WTC11 (cell line): Measurements from ENCODE around the gene ALDH16A1. TPM values are rescaled to one million over a fixed set of nuclear protein-coding genes. Genes with fewer than 3 reads are reported as not detected.

Experiments used
- ATAC-seq: fragments of 200-7000 bp; cut with Tn5 transposase; 2 replicates; pipeline ENCODE4 v1.10.0; 2021; ENCODE audit warnings: mild to moderate bottlenecking, moderate library complexity
- CTCF ChIA-PET: fragments of 300-600 bp; sonication (Branson Sonifier 250); formaldehyde crosslinking; loops from one replicate; lab custom pipeline; 2021; ENCODE audit warnings: antibody characterized with exemption; lab: Charles Lee
- POLR2A ChIA-PET: fragments of 350-600 bp; sonication (Branson Sonifier 250); formaldehyde crosslinking; loops from one replicate; lab custom pipeline; 2021; ENCODE audit warnings: antibody characterized with exemption; lab: Charles Lee
- DNase-seq: peaks from one replicate; pipeline ENCODE4 v3.0.0; 2021; ENCODE audit warnings: low spot score
- H3K27ac Mint-ChIP-seq: 2 replicates; pipeline ENCODE4 v1.8.0; 2021; ENCODE audit warnings: mixed read lengths
- H3K27me3 Mint-ChIP-seq: 2 replicates; pipeline ENCODE4 v1.8.0; 2021; ENCODE audit warnings: low read depth, mild to moderate bottlenecking, moderate library complexity, mixed read lengths
- H3K36me3 Mint-ChIP-seq: 2 replicates; pipeline ENCODE4 v1.8.0; 2021; ENCODE audit warnings: mixed read lengths
- H3K4me1 Mint-ChIP-seq: 2 replicates; pipeline ENCODE4 v1.8.0; 2022; ENCODE audit warnings: mixed read lengths
- H3K4me3 Mint-ChIP-seq: 2 replicates; pipeline ENCODE4 v1.8.0; 2021; ENCODE audit warnings: mild to moderate bottlenecking, moderate library complexity, mixed read lengths
- H3K9me3 Mint-ChIP-seq: 2 replicates; pipeline ENCODE4 v1.8.0; 2021; ENCODE audit warnings: mixed read lengths
- CREB1 ChIP-seq: sonication (generic); formaldehyde crosslinking; IDR thresholded peaks from 2 replicates; pipeline ENCODE4 v1.8.0; 2023; ENCODE audit warnings: mild to moderate bottlenecking, missing genetic modification reagents
- EMX1 ChIP-seq: fragments of 250-450 bp; sonication (Bioruptor Pico); IDR thresholded peaks from 2 replicates; pipeline ENCODE4 v1.8.0; 2021; ENCODE audit warnings: mild to moderate bottlenecking
- FOXK1 ChIP-seq: sonication (generic); formaldehyde crosslinking; IDR thresholded peaks from 2 replicates; pipeline ENCODE4 v1.8.0; 2022; ENCODE audit warnings: mild to moderate bottlenecking, moderate library complexity, missing genetic modification reagents
- GRHL2 ChIP-seq: fragments of 250-450 bp; sonication (Bioruptor Pico); IDR thresholded peaks from 2 replicates; pipeline ENCODE4 v1.8.0; 2022; ENCODE audit warnings: mild to moderate bottlenecking, moderate library complexity; ENCODE audit not compliant: insufficient replicate concordance, severe bottlenecking
- GTF2I ChIP-seq: fragments of 250-450 bp; sonication (Bioruptor Pico); conservative IDR thresholded peaks from 2 replicates; pipeline ENCODE4 v1.4.0; 2021; ENCODE audit warnings: mild to moderate bottlenecking
- JAZF1 ChIP-seq: fragments of 250-450 bp; sonication (Bioruptor Pico); IDR thresholded peaks from 2 replicates; pipeline ENCODE4 v1.9.0; 2021; ENCODE audit warnings: moderate library complexity, mild to moderate bottlenecking, inconsistent platforms
- NFE2L1 ChIP-seq: sonication (generic); formaldehyde crosslinking; IDR thresholded peaks from 2 replicates; pipeline ENCODE4 v1.8.1; 2023; ENCODE audit warnings: missing genetic modification reagents
- NR3C1 ChIP-seq: sonication (generic); formaldehyde crosslinking; conservative IDR thresholded peaks from 2 replicates; pipeline ENCODE4 v1.8.1; 2023; ENCODE audit warnings: low read depth, mild to moderate bottlenecking, missing genetic modification reagents
- PRRX2 ChIP-seq: fragments of 250-450 bp; sonication (Bioruptor Pico); IDR thresholded peaks from 2 replicates; pipeline ENCODE4 v1.8.0; 2021; ENCODE audit warnings: mild to moderate bottlenecking
- RELA ChIP-seq: sonication (generic); formaldehyde crosslinking; IDR thresholded peaks from 2 replicates; pipeline ENCODE4 v1.8.1; 2022; ENCODE audit warnings: missing genetic modification reagents, mild to moderate bottlenecking, borderline replicate concordance
- ZNF121 ChIP-seq: sonication (generic); formaldehyde crosslinking; IDR thresholded peaks from 2 replicates; pipeline ENCODE4 v1.8.0; 2023; ENCODE audit warnings: missing genetic modification reagents
- ZNF416 ChIP-seq: fragments of 250-450 bp; sonication (Bioruptor Pico); IDR thresholded peaks from 2 replicates; pipeline ENCODE4 v1.9.0; 2021; ENCODE audit warnings: mild to moderate bottlenecking, inconsistent platforms
- ZNF423 ChIP-seq: fragments of 250-450 bp; sonication (Bioruptor Pico); IDR thresholded peaks from 2 replicates; pipeline ENCODE4 v2.1.2; 2022; ENCODE audit warnings: mild to moderate bottlenecking, moderate library complexity
- total RNA-seq: library from RNA; stranded (reverse); gene quantifications from 3 replicates; pipeline ENCODE4 v1.2.3, GENCODE V29; 2021
- TF ChIP-seq, protein P1 (sequence below): sonication (generic); formaldehyde crosslinking; IDR thresholded peaks from 2 replicates; pipeline ENCODE4 v1.8.1; 2022; ENCODE audit warnings: mild to moderate bottlenecking, missing genetic modification reagents, moderate library complexity, borderline replicate concordance
- TF ChIP-seq, protein P2 (sequence below): fragments of 200-600 bp; IDR thresholded peaks from 2 replicates; pipeline ENCODE4 v1.8.0; 2022; ENCODE audit warnings: antibody characterized with exemption
- TF ChIP-seq, protein P3 (sequence below): sonication (generic); formaldehyde crosslinking; IDR thresholded peaks from 2 replicates; pipeline ENCODE4 v1.8.1; 2022; ENCODE audit warnings: low read depth, mild to moderate bottlenecking, moderate library complexity, missing genetic modification reagents, borderline replicate concordance
- TF ChIP-seq, protein P4 (sequence below): sonication (generic); formaldehyde crosslinking; conservative IDR thresholded peaks from 2 replicates; pipeline ENCODE4 v1.8.1; 2023; ENCODE audit warnings: mild to moderate bottlenecking, low read depth, missing genetic modification reagents, moderate library complexity
- TF ChIP-seq, protein P5 (sequence below): fragments of 250-450 bp; sonication (Bioruptor Pico); IDR thresholded peaks from 2 replicates; pipeline ENCODE4 v2.1.2; 2022; ENCODE audit warnings: mild to moderate bottlenecking, moderate library complexity
- TF ChIP-seq, protein P6 (sequence below): fragments of 250-450 bp; sonication (Bioruptor Pico); IDR thresholded peaks from 2 replicates; pipeline ENCODE4 v1.9.0; 2021; ENCODE audit warnings: mild to moderate bottlenecking, borderline replicate concordance
- TF ChIP-seq, protein P7 (sequence below): sonication (generic); formaldehyde crosslinking; IDR thresholded peaks from 2 replicates; pipeline ENCODE4 v1.8.0; 2022; ENCODE audit warnings: mild to moderate bottlenecking, missing genetic modification reagents
- TF ChIP-seq, protein P8 (sequence below): fragments of 250-450 bp; sonication (Bioruptor Pico); conservative IDR thresholded peaks from 2 replicates; pipeline ENCODE4 v1.9.0; 2021; ENCODE audit warnings: mild to moderate bottlenecking

Gene ALDH16A1
- total RNA-seq, 1 experiment from 2014 or later: 44.3 TPM

DNA sequence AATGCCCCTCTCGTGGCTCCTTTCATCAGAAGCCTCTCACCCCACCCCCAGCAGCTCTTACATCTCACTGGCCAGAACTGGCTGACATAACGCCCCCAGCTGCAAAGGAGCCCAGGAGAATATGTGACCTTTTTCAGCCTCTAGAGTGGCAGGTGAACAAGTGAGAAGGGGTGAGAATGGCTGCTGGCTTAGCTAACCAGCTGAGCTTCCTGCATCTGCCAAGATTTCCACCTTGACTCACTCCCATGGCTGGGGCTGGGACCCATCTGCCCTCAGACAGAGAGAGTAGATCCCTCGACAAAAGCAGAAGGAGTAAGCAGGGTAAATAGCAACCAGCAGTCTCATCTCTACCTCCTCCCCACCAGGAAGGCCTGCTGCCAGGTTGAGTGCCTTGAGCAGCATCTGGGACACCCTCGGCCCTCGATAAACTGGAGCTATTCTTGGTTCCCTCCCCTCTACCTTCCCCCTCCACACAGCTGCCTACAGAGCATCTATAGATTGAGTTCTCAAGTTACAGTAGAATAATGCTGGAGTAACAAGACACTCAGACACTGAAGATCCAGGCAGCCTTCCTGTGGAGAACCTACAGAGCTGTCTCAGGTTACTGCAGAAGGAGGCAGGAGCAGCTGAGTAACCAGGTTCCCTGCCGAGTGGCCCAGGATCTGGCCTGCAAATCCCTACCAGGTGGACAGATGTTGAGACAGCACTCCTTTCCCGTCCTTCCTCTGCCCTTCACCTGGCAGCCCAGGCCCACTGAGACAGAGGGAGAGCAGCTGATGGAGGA, 49.4 kb upstream of the ALDH16A1 start:
- Mint-ChIP-seq H3K4me3 (peak overlapping the region; percentile 44), H3K4me1 (peaks cover 45% of the 10 kb centered on the region), H3K27me3 (peaks cover 4% of the 10 kb centered on the region; the same call in 1 of the 2 replicates), H3K27ac (peak overlapping the region; percentile 99), H3K36me3 (no peaks in the 10 kb centered on the region), H3K9me3 (no peaks in the 10 kb centered on the region)
- DNase-seq (peak; percentile 81), ATAC-seq (peak; percentile 98)
- ChIA-PET POLR2A (interaction anchor here (0.8 to 1.7 kb wide), 13 partner anchors 10 to 73 kb away, joined by 3 to 13 read pairs (median 5); partner anchors contain the start of genes ALDH16A1 and PTH2), CTCF (interaction anchor here (0.6 to 3.0 kb wide), 23 partner anchors 9 to 306 kb away, joined by 3 to 30 read pairs (median 6); partner anchors contain the start of genes ALDH16A1, DKKL1, GFY and PIH1D1)
- TF ChIP-seq, protein P1, sequence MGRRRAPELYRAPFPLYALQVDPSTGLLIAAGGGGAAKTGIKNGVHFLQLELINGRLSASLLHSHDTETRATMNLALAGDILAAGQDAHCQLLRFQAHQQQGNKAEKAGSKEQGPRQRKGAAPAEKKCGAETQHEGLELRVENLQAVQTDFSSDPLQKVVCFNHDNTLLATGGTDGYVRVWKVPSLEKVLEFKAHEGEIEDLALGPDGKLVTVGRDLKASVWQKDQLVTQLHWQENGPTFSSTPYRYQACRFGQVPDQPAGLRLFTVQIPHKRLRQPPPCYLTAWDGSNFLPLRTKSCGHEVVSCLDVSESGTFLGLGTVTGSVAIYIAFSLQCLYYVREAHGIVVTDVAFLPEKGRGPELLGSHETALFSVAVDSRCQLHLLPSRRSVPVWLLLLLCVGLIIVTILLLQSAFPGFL: no peak
- no peak; the same call in 1 of the 2 replicates for TF ChIP-seq RELA (CRISPR knock-in tag)
- no peak for TF ChIP-seq ZNF121 (CRISPR knock-in tag)
- TF ChIP-seq EMX1 (CRISPR knock-in tag): peak; percentile 84; the same call in 1 of the 2 replicates
- TF ChIP-seq NR3C1 (CRISPR knock-in tag): no peak
- no peak for TF ChIP-seq JAZF1 (CRISPR knock-in tag)
- TF ChIP-seq ZNF423: peak; percentile 74; the same call in 1 of the 2 replicates
- TF ChIP-seq, protein P2, sequence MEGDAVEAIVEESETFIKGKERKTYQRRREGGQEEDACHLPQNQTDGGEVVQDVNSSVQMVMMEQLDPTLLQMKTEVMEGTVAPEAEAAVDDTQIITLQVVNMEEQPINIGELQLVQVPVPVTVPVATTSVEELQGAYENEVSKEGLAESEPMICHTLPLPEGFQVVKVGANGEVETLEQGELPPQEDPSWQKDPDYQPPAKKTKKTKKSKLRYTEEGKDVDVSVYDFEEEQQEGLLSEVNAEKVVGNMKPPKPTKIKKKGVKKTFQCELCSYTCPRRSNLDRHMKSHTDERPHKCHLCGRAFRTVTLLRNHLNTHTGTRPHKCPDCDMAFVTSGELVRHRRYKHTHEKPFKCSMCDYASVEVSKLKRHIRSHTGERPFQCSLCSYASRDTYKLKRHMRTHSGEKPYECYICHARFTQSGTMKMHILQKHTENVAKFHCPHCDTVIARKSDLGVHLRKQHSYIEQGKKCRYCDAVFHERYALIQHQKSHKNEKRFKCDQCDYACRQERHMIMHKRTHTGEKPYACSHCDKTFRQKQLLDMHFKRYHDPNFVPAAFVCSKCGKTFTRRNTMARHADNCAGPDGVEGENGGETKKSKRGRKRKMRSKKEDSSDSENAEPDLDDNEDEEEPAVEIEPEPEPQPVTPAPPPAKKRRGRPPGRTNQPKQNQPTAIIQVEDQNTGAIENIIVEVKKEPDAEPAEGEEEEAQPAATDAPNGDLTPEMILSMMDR: no peak
- TF ChIP-seq ZNF416: no peak
- peak; percentile 85; the same call in 1 of the 2 replicates for TF ChIP-seq PRRX2 (CRISPR knock-in tag)
- TF ChIP-seq, protein P3, sequence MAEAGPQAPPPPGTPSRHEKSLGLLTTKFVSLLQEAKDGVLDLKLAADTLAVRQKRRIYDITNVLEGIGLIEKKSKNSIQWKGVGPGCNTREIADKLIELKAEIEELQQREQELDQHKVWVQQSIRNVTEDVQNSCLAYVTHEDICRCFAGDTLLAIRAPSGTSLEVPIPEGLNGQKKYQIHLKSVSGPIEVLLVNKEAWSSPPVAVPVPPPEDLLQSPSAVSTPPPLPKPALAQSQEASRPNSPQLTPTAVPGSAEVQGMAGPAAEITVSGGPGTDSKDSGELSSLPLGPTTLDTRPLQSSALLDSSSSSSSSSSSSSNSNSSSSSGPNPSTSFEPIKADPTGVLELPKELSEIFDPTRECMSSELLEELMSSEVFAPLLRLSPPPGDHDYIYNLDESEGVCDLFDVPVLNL (CRISPR knock-in tag): no peak
- TF ChIP-seq, protein P4, sequence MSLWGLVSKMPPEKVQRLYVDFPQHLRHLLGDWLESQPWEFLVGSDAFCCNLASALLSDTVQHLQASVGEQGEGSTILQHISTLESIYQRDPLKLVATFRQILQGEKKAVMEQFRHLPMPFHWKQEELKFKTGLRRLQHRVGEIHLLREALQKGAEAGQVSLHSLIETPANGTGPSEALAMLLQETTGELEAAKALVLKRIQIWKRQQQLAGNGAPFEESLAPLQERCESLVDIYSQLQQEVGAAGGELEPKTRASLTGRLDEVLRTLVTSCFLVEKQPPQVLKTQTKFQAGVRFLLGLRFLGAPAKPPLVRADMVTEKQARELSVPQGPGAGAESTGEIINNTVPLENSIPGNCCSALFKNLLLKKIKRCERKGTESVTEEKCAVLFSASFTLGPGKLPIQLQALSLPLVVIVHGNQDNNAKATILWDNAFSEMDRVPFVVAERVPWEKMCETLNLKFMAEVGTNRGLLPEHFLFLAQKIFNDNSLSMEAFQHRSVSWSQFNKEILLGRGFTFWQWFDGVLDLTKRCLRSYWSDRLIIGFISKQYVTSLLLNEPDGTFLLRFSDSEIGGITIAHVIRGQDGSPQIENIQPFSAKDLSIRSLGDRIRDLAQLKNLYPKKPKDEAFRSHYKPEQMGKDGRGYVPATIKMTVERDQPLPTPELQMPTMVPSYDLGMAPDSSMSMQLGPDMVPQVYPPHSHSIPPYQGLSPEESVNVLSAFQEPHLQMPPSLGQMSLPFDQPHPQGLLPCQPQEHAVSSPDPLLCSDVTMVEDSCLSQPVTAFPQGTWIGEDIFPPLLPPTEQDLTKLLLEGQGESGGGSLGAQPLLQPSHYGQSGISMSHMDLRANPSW (CRISPR knock-in tag): no peak
- TF ChIP-seq, protein P5, sequence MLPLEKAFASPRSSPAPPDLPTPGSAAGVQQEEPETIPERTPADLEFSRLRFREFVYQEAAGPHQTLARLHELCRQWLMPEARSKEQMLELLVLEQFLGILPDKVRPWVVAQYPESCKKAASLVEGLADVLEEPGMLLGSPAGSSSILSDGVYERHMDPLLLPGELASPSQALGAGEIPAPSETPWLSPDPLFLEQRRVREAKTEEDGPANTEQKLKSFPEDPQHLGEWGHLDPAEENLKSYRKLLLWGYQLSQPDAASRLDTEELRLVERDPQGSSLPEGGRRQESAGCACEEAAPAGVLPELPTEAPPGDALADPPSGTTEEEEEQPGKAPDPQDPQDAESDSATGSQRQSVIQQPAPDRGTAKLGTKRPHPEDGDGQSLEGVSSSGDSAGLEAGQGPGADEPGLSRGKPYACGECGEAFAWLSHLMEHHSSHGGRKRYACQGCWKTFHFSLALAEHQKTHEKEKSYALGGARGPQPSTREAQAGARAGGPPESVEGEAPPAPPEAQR (CRISPR knock-in tag): peak; percentile 81
- TF ChIP-seq, protein P6, sequence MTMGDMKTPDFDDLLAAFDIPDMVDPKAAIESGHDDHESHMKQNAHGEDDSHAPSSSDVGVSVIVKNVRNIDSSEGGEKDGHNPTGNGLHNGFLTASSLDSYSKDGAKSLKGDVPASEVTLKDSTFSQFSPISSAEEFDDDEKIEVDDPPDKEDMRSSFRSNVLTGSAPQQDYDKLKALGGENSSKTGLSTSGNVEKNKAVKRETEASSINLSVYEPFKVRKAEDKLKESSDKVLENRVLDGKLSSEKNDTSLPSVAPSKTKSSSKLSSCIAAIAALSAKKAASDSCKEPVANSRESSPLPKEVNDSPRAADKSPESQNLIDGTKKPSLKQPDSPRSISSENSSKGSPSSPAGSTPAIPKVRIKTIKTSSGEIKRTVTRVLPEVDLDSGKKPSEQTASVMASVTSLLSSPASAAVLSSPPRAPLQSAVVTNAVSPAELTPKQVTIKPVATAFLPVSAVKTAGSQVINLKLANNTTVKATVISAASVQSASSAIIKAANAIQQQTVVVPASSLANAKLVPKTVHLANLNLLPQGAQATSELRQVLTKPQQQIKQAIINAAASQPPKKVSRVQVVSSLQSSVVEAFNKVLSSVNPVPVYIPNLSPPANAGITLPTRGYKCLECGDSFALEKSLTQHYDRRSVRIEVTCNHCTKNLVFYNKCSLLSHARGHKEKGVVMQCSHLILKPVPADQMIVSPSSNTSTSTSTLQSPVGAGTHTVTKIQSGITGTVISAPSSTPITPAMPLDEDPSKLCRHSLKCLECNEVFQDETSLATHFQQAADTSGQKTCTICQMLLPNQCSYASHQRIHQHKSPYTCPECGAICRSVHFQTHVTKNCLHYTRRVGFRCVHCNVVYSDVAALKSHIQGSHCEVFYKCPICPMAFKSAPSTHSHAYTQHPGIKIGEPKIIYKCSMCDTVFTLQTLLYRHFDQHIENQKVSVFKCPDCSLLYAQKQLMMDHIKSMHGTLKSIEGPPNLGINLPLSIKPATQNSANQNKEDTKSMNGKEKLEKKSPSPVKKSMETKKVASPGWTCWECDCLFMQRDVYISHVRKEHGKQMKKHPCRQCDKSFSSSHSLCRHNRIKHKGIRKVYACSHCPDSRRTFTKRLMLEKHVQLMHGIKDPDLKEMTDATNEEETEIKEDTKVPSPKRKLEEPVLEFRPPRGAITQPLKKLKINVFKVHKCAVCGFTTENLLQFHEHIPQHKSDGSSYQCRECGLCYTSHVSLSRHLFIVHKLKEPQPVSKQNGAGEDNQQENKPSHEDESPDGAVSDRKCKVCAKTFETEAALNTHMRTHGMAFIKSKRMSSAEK (CRISPR knock-in tag): no peak; the same call in 1 of the 2 replicates
- TF ChIP-seq, protein P7, sequence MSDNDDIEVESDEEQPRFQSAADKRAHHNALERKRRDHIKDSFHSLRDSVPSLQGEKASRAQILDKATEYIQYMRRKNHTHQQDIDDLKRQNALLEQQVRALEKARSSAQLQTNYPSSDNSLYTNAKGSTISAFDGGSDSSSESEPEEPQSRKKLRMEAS: no peak
- TF ChIP-seq GRHL2 (CRISPR knock-in tag): no peak
- no peak for TF ChIP-seq NFE2L1 (CRISPR knock-in tag)
- peak; percentile 23; the same call in 1 of the 2 replicates for TF ChIP-seq CREB1
- TF ChIP-seq, protein P8, sequence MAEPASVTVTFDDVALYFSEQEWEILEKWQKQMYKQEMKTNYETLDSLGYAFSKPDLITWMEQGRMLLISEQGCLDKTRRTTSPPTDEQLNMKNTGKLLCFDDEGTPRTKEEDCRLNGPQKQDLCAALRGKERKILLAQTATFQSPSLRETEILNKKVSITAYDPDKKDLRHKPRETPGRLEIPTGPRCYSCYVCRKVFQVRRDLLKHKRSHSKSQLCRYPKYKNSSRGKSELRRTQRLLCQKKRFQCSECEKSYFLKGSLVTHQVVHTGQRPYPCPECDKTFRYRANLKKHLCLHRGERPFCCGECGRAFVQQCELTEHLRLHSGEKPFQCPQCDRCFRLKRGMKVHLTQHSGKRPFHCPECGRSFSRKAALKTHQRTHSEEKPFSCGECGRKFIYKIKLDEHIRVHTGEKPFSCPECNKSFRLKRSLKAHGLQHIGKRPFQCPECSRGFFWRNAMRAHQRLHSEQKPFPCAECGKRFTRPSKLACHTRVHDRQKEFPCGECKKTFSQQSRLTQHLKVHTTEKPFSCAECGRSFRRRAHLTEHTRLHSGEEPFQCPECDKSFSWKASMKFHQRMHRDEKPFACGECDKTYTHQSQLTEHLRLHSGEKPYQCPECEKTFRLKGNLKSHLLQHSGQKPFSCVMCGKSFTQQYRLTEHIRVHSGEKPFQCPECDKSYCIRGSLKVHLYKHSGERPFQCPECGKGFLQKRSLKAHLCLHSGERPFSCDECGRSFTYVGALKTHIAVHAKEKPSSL (CRISPR knock-in tag): no peak
- TF ChIP-seq FOXK1 (CRISPR knock-in tag): no peak; the same call in 1 of the 2 replicates
- TF ChIP-seq GTF2I (CRISPR knock-in tag): 0 out of 2 replicates have a peak, but pooled peaks have one; percentile 41
